HepG2 (cell line): ENCODE measurements around the gene SATB2. TPM values are rescaled to one million over a fixed set of nuclear protein-coding genes. Genes with fewer than 3 reads are reported as not detected.

ENCODE experiments used
- CCAR2 ChIP-seq: fragments of 200-400 bp; formaldehyde crosslinking; optimal IDR thresholded peaks from 2 replicates; pipeline ENCODE3; 2018; ENCODE audit warnings: low read depth, mild to moderate bottlenecking, low read length, moderate library complexity
- FOXA3 ChIP-seq: IDR thresholded peaks from 2 replicates; pipeline ENCODE4 v1.6.1; 2016; ENCODE audit warnings: missing genetic modification reagents, missing compliant biosample characterization
- KDM1A ChIP-seq: IDR thresholded peaks from 2 replicates; pipeline ENCODE4 v1.6.1; 2016; ENCODE audit warnings: missing compliant biosample characterization
- MTA3 ChIP-seq: sonication (generic); formaldehyde crosslinking; IDR thresholded peaks from 2 replicates; pipeline ENCODE4 v1.4.0; 2020; ENCODE audit warnings: missing genetic modification reagents
- NFAT5 ChIP-seq: sonication (generic); formaldehyde crosslinking; IDR thresholded peaks from 2 replicates; pipeline ENCODE4 v1.4.0; 2020; ENCODE audit warnings: missing genetic modification reagents
- PHF8 ChIP-seq: sonication (generic); formaldehyde crosslinking; IDR thresholded peaks from 2 replicates; pipeline ENCODE4 v1.5.0; 2020; ENCODE audit warnings: missing genetic modification reagents
- POGZ ChIP-seq: sonication (generic); formaldehyde crosslinking; IDR thresholded peaks from 2 replicates; pipeline ENCODE4 v1.4.0; 2020; ENCODE audit warnings: mild to moderate bottlenecking, missing genetic modification reagents
- SALL1 ChIP-seq: sonication (generic); formaldehyde crosslinking; IDR thresholded peaks from 2 replicates; pipeline ENCODE4 v1.8.0; 2022; ENCODE audit warnings: mild to moderate bottlenecking, missing genetic modification reagents
- TIGD3 ChIP-seq: sonication (generic); formaldehyde crosslinking; IDR thresholded peaks from 2 replicates; pipeline ENCODE4 v1.5.1; 2020; ENCODE audit warnings: mild to moderate bottlenecking, missing genetic modification reagents, borderline replicate concordance
- ZFAT ChIP-seq: sonication (generic); formaldehyde crosslinking; conservative IDR thresholded peaks from 2 replicates; pipeline ENCODE4 v1.8.1; 2023; ENCODE audit warnings: missing genetic modification reagents, inconsistent platforms
- ZNF142 ChIP-seq: sonication (generic); formaldehyde crosslinking; IDR thresholded peaks from 2 replicates; pipeline ENCODE4 v1.4.0; 2020; ENCODE audit warnings: missing genetic modification reagents
- ZNF326 ChIP-seq: sonication (generic); formaldehyde crosslinking; IDR thresholded peaks from 2 replicates; pipeline ENCODE4 v1.4.0; 2020; ENCODE audit warnings: missing genetic modification reagents, borderline replicate concordance
- ZNF674 ChIP-seq: sonication (generic); formaldehyde crosslinking; IDR thresholded peaks from 2 replicates; pipeline ENCODE4 v1.5.0; 2020; ENCODE audit warnings: low read depth, mild to moderate bottlenecking, missing genetic modification reagents
- ZNF75D ChIP-seq: sonication (generic); formaldehyde crosslinking; IDR thresholded peaks from 2 replicates; pipeline ENCODE4 v1.8.1; 2023; ENCODE audit warnings: missing genetic modification reagents, mild to moderate bottlenecking, borderline replicate concordance
- ZNF768 ChIP-seq: sonication (generic); formaldehyde crosslinking; IDR thresholded peaks from 2 replicates; pipeline ENCODE4 v1.4.0; 2020; ENCODE audit warnings: missing genetic modification reagents
- ZNF878 ChIP-seq: sonication (generic); formaldehyde crosslinking; IDR thresholded peaks from 2 replicates; pipeline ENCODE4 v1.8.1; 2023; ENCODE audit warnings: mild to moderate bottlenecking, missing genetic modification reagents, moderate library complexity
- ZSCAN12 ChIP-seq: sonication (generic); formaldehyde crosslinking; IDR thresholded peaks from 2 replicates; pipeline ENCODE4 v1.9.0; 2021; ENCODE audit warnings: mild to moderate bottlenecking, missing genetic modification reagents
- polyA plus RNA-seq, 8 experiments: library from polyadenylated mRNA; depleted of rRNA in 3 of 8; stranded (reverse) in 7 of 8; unstranded in 1 of 8; fragments of >200 nt; fragmentation: Illumina TruSeq in 4 of 8; extraction: Trizol in 4 of 8; gene quantifications; 2 replicates each; pipeline versions ENCODE4 v1.2.1 to v1.2.3, GENCODE V29; 2011 to 2016; ENCODE audit warnings: low read depth in 4 of 8, missing spikeins in 1 of 8, mixed read lengths in 1 of 8; ENCODE audit not compliant: insufficient read depth in 1 of 8
- total RNA-seq, 5 experiments: library from RNA; depleted of rRNA; stranded (reverse); fragments of >200 nt; fragmentation: Illumina TruSeq; extraction: Trizol; gene quantifications; 2 replicates each; pipeline ENCODE4 v1.2.3, GENCODE V29; 2016; ENCODE audit warnings: low read depth in 1 of 5

SATB2 gene
- total and polyA plus RNA-seq, 2 of the 13 experiments (the other 11 are each of a cell fraction or from before 2014, with no cell fraction given), result 2.5 to 5.5 TPM

- TF ChIP-seq ZNF674 (peak; percentile 91; the same call in 1 of the 2 replicates), FOXA3 (peak; percentile 34; the same call in 1 of the 2 replicates), SALL1 (peak; percentile 86), CCAR2 (no peak), ZNF326 (CRISPR knock-in tag) (no peak), KDM1A (CRISPR knock-in tag) (no peak), ZNF768 (CRISPR knock-in tag) (0 out of 2 replicates have a peak, but pooled peaks have one; percentile 1), TIGD3 (CRISPR knock-in tag) (peak; percentile 98; the same call in 1 of the 2 replicates), NFAT5 (CRISPR knock-in tag) (peak; percentile 58; the same call in 1 of the 2 replicates), ZNF142 (CRISPR knock-in tag) (peak; percentile 70; the same call in 1 of the 2 replicates), PHF8 (CRISPR knock-in tag) (peak; percentile 73), MTA3 (CRISPR knock-in tag) (no peak), ZNF75D (CRISPR knock-in tag) (0 out of 2 replicates have a peak, but pooled peaks have one; percentile 74), ZFAT (peak; percentile 62; the same call in 1 of the 2 replicates), ZNF878 (peak; percentile 83; the same call in 1 of the 2 replicates), POGZ (CRISPR knock-in tag) (peak; percentile 77), ZSCAN12 (0 out of 2 replicates have a peak, but pooled peaks have one; percentile 41)
Observed at GRCh38 chr2:199459286-199460100, 1.8 kb upstream of the SATB2 start (continued).
